SK-N-SH (cell line): ENCODE measurements around the gene PLPPR2.

ENCODE experiments used
- GATA2 ChIP-seq: sonication (generic); formaldehyde crosslinking; IDR thresholded peaks from 2 replicates; pipeline ENCODE4 v1.5.0; 2020; ENCODE audit warnings: mild to moderate bottlenecking, missing genetic modification reagents
- POLR2AphosphoS5 ChIP-seq: IDR thresholded peaks from 2 replicates; pipeline ENCODE4 v1.6.1; 2012; ENCODE audit warnings: low read depth, low read length
- YY1 ChIP-seq: IDR thresholded peaks from 2 replicates; pipeline ENCODE4 v1.4.0; 2012; ENCODE audit warnings: low read depth, mild to moderate bottlenecking
- TF ChIP-seq, protein P1 (sequence below): fragments of 150-350 bp; IDR thresholded peaks from 2 replicates; pipeline ENCODE4 v1.6.1; 2017; ENCODE audit warnings: antibody characterized with exemption, low read length, low read depth, borderline replicate concordance

DNA sequence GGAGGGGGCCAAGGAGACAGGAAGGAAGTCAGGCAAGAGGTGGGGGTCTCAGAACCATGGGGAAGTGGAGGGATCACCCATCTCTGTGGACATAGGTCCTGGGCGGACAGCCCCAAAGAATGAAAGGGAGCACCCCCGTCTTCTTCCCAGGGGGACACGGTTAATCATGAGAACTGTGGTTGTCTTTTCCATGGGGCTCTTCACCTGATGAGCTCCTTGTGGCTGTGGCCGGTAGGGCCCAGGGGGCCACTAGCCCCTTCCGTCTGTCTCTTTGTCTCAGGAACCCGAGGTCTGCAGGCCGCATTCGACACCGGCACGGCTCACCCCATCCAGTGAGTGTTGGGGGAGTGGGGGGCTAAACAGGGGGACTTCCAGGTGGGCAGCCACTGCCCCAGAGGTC lies 8.6 kb downstream of the PLPPR2 start:
- TF ChIP-seq POLR2AphosphoS5 (no peak), YY1 (no peak), GATA2 (CRISPR knock-in tag) (no peak)
- TF ChIP-seq, protein P1, sequence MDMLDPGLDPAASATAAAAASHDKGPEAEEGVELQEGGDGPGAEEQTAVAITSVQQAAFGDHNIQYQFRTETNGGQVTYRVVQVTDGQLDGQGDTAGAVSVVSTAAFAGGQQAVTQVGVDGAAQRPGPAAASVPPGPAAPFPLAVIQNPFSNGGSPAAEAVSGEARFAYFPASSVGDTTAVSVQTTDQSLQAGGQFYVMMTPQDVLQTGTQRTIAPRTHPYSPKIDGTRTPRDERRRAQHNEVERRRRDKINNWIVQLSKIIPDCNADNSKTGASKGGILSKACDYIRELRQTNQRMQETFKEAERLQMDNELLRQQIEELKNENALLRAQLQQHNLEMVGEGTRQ = no peak
